GM18508 (cell line): ENCODE measurements around the gene ANKS1B.
"Not testable (repeated sequence)": the region's sequence is repeated elsewhere in the genome, so short reads cannot be mapped to it uniquely, and the experiment has no call there.

Source experiments
- ATAC-seq: cut with Tn5 transposase; IDR thresholded peaks from one replicate; pipeline ENCODE4 v1.9.1; 2021; ENCODE audit warnings: moderate number of reproducible peaks; ENCODE audit not compliant: insufficient read depth, unreplicated experiment

The ANKS1B gene

GRCh38 chr12:99712281-99712680, 272.5 kb downstream of the ANKS1B start:
- ATAC-seq = no peak

DNA sequence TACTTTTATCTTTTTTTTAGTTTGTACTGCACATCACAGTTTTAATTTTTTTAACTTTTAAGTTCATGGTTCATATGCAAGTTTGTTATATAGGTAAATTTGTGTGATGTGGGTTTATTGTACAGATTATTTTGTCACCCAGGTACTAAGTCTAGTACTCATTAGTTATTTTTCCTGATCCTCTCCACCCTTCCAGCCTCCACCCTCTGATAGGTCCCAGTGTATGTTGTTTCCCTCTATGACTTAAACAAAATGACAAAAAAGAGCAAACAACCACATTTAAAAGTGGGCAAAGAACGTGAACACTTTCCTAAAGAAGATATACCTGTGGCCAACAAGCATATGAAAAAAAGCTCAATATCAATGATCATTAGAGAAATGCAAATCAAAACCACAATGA, 273.5 kb downstream of the ANKS1B start:
- ATAC-seq = no peak

- no peak for ATAC-seq
Observed at GRCh38 chr12:99709619-99710018, 275.1 kb downstream of the ANKS1B start.

- no peak for ATAC-seq
Observed at GRCh38 chr12:99709116-99709515, 275.6 kb downstream of the ANKS1B start.

- no peak for ATAC-seq
Observed at GRCh38 chr12:99707883-99708282, 276.9 kb downstream of the ANKS1B start.

DNA sequence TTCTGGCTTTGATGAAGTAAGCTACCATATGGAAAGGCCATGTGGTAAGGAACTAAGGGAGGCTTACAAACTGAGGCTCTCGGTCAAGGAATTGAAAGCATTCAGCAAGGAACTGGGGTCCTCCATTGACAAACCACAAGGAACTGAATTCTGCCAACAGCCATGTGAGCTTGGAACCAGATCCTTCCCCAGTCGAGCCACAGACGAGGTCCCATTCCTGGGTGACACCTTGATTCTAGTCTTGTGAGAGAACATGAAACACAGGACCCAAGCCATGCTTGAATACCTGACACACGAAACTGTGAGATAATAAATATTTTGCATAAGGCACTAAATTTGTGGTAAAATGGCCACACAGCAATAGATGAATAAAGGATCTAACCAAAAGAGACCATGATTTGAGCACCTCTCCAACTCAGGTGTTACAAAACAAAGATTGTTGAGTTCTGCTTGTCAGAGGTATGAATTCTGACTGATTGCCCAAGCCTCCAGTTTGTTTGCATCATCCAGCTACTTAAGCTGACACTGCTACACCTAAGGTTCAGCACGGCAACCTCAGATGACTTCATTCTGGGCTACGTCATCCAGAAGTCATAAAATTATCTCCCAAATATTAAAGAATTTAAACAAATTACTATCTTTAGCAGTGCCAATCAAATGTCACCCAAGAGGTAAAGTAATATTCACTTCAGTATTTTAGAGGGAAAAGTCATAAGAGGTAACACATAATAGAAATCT, 277.8 kb downstream of the ANKS1B start:
- ATAC-seq = no peak

- ATAC-seq = no peak
Observed at GRCh38 chr12:99704458-99704857, 280.3 kb downstream of the ANKS1B start.

DNA sequence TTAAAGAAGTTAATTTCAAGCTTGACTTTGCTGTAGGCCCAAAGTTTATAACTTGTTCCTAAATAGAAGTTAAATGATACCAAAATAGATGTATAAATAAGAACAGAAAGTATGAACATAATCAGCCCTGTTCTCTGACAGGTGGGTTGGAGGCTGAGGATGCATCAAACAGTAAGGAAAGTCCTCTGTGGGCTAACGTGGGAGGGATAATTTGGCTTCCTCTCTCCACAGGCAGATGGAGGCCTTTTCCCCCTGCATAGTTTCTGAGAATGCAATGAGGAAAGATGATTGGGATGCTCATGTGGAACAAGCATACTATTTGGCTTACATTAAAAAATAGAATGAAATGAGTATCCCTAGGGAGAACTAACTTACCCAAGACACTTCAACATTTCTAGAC, 280.7 kb downstream of the ANKS1B start:
- ATAC-seq = no peak

- no peak for ATAC-seq
Observed at GRCh38 chr12:99700032-99700431, 284.7 kb downstream of the ANKS1B start.

- ATAC-seq = no peak
Observed at GRCh38 chr12:99695050-99695449, 289.7 kb downstream of the ANKS1B start.

- no peak for ATAC-seq
Observed at GRCh38 chr12:99686142-99686541, 298.6 kb downstream of the ANKS1B start.

DNA sequence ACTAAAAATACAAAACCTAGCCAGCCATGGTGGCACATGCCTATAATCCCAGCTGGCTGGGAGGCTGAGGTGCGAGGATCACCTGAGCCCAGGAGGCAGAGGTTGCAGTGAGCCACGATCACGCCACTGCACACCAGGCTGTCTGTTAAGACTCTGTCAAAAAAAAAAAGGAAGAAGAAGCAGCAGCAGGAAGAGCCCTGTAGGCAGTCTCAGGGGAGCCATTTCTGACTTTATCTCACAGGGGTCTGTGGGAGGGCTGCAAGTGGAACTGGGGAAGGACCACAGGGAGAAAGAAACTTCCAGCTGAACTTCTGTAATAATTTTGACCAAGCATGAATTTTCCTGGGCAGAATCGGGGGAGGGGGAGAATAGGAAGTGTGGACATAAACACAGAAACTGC, 304.5 kb downstream of the ANKS1B start:
- ATAC-seq = no peak

DNA sequence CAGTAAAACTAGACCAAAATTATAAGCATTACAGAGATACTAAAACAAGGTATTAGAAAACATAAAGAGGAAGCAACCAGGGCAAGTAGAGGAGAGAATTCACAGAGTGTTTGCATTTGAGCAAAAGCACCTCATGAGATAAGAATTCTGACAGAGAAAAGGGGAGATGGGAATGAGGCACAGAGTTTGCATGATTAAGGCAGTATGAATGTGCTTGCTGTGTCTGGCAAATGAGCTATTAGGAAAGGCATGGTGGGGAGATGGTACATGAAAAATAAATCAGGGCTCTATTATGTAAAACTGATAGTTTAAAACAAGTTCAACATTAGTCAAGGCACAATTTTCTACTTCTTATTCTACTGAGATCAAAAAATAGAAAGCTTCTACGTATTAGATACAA, 314.1 kb downstream of the ANKS1B start:
- ATAC-seq = no peak

- ATAC-seq = no peak
Observed at GRCh38 chr12:99658671-99659349, 325.9 kb downstream of the ANKS1B start.

DNA sequence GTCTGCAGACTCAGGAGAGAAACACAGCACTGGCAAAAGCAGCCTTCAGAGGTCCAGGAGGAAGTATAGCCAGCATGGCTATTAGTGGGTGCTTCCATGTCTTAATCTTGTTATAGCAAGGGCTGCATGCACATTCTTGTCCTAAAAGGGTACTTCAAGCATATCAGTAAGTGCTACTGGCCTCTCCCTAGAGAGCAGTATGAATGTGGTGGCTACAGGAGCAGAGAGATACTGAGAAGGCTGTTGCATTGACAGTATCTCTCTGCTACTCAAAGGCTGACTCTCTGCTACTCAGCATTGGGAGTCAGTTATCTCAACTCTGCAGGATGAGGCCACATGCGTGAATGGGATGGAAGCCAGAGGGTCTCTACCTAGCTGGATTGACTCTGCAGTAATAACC, 335.2 kb downstream of the ANKS1B start:
- ATAC-seq = no peak

DNA sequence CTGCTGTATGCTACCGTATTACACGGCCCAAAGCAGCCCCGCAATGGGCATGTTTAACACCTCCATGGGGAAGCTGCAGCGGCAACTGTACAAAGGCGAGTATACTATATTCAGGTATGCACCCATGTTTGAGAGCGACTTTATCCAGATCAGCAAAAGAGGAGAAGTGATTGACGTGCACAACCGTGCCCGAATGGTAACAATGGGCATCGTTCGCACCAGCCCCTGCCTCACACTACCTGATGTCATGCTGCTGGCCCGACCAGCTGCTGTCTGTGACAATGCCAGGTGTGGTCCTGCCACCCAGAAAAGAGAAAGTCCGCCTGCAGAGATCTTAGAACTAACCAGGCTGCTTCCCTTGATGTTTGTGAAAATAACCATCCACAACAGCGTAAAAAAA, 336.6 kb downstream of the ANKS1B start:
- no peak for ATAC-seq

DNA sequence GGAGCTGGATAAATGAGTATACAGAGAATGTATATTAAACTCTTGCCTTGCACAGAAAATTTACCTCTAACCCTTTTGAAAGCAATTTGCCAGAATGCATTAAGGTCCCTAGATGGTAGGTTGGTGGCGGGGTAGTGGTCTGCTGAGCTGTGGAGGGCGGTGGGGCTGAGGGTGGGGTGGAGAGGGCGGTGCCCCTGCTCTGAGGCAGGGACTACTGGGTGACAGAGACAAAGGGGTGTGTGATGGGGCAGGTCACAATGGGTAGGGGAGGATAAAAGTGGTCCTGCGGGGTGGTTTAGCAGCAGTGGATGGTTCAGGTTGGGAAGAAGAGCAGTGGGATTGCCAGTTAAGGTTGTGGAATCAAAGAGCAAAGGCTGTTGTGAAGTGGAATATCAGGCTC, 337.3 kb downstream of the ANKS1B start, which contains the start of gene GARIN6:
TSS of gene GARIN6 (plus strand) at position 301 of the 400 bp plus-strand sequence. CDS start 422 bp downstream, outside the sequence.
- ATAC-seq = no peak

- no peak for ATAC-seq
Observed at GRCh38 chr12:99644629-99645028, 340.1 kb downstream of the ANKS1B start.

DNA sequence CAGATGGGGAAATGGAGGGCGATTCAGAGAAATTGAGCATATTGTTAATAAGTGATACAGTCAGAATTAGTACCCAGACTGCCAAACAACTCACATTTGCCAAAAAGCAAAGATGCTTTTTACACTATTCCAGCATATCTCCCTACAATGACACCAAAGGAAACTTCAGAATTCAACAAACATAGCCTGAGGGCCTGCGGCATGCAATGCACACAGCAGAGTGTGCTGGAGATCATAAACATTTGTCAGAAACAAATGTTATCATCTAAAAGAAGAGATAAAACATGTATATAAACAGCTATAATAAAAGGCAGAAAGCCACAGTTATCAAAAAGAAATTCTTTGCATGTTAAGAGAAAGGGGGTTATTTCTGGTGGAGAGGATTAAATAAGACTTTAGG, 357.3 kb downstream of the ANKS1B start:
- ATAC-seq = no peak

- not testable (repeated sequence) for ATAC-seq
Observed at GRCh38 chr12:99624591-99624990, 360.1 kb downstream of the ANKS1B start.

DNA sequence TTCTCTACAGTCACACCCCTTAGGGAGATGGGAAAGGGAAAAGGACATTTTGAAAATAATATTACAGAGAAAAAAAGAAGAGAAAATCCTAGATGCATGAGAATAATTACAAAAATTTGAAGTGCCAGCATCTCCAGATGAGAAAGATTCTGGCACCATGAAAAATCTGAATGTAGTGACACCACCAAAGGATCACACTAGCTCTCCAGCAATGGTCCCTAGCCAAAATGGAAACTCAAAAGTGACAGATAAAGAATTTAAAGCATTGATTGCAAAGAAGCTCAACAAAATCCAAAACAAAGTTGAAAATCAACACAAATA, 364.6 kb downstream of the ANKS1B start:
- no peak for ATAC-seq
